Measurements from ENCODE around the gene STARD5.

DNA sequence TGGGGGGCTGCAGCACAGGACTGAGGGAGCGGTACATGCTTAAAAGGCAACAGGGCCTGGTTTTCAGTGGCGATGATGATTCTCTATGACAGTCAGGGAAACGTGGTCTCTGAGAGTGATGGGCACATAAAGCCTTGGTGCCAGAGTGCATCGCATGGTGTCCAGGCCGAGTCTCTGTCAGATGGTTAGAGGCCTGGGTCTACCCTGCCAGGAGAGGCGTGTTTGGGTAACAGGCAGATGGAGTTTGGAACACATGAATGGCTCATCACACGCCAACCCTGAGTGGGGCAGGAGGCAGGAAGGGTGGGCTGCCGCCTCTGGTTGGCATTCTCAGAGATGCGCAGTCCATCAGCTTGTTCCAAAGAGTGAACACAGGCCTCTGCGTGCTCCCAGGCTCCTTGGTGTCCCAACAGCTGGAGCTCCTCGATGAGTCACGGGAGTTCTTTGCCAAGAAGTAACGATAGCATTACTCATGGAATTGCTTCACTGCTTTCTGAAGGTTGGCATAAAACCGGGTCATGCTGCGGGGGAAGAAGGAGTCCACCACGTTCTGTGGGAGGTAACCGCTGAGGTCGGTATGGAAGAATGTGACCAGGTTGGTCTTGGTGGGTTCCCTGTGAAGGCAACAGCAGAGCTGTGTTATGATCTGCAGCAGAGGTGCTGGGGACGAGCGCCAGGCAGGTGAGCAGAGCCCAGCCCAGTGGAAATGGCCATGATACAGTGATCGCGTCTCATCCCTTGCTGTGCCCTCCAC is 11.0 kb downstream of the STARD5 start:
- TF ChIP-seq, protein P1, sequence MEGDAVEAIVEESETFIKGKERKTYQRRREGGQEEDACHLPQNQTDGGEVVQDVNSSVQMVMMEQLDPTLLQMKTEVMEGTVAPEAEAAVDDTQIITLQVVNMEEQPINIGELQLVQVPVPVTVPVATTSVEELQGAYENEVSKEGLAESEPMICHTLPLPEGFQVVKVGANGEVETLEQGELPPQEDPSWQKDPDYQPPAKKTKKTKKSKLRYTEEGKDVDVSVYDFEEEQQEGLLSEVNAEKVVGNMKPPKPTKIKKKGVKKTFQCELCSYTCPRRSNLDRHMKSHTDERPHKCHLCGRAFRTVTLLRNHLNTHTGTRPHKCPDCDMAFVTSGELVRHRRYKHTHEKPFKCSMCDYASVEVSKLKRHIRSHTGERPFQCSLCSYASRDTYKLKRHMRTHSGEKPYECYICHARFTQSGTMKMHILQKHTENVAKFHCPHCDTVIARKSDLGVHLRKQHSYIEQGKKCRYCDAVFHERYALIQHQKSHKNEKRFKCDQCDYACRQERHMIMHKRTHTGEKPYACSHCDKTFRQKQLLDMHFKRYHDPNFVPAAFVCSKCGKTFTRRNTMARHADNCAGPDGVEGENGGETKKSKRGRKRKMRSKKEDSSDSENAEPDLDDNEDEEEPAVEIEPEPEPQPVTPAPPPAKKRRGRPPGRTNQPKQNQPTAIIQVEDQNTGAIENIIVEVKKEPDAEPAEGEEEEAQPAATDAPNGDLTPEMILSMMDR (IDR thresholded peaks at IDR 0.05; ENCODE audit: borderline replicate concordance, extremely low read depth, low read length, poor library complexity, severe bottlenecking): no peak
- TF ChIP-seq EZH2 (IDR thresholded peaks at IDR 0.05; ENCODE audit: borderline replicate concordance, low read depth, low read length, severe bottlenecking): no peak

Measured in DND-41 (cell line).